GM12878 (cell line): Measurements from ENCODE around the gene MYRFL. TPM values are rescaled to one million over a fixed set of nuclear protein-coding genes. Genes with fewer than 3 reads are reported as not detected.

Experiments used
- ATAC-seq: fragments of 200-7000 bp; cut with Tn5 transposase; 3 replicates; pipeline ENCODE4 v1.9.1; 2020; ENCODE audit warnings: mild to moderate bottlenecking, moderate library complexity
- BruUV-seq: library from RNA; stranded (reverse); fragments of 400-500 nt; replicated peaks from 2 replicates; lab custom pipeline; 2021; lab: Mats Ljungman, UMichigan
- CTCF ChIA-PET: fragments of 300-600 bp; sonication (Branson Sonifier 250); formaldehyde crosslinking; extraction: SDS; loops from one replicate; lab custom pipeline; 2021; ENCODE audit warnings: inconsistent platforms; lab: Yijun Ruan, JAX
- POLR2A ChIA-PET: fragments of 350-600 bp; formaldehyde crosslinking; extraction: SDS; loops from one replicate; lab custom pipeline; 2021; ENCODE audit warnings: inconsistent platforms; lab: Charles Lee
- RAD21 ChIA-PET: fragments of 300-600 bp; sonication (Branson Sonifier 250); formaldehyde crosslinking; loops from one replicate; lab custom pipeline; 2023; ENCODE audit warnings: antibody characterized with exemption; ENCODE audit not compliant: unreplicated experiment; lab: Charles Lee
- SMC1A ChIA-PET: fragments of 300-600 bp; sonication (Branson Sonifier 250); formaldehyde crosslinking; loops from one replicate; lab custom pipeline; 2023; ENCODE audit not compliant: unreplicated experiment, uncharacterized antibody; lab: Charles Lee
- DNase-seq: peaks from one replicate; pipeline ENCODE4 v3.0.0-alpha.2; 2011; ENCODE audit warnings: low read depth, low spot score
- FAIRE-seq: peaks from 3 replicates; lab custom pipeline; 2011; peaks lifted over from hg19 to GRCh38; lab: Jason Lieb, UNC
- H2AFZ ChIP-seq: 2 replicates; pipeline ENCODE4 v1.6.0; 2011; ENCODE audit warnings: low read depth, low read length, control low read depth; ENCODE audit not compliant: control insufficient read depth
- H3K27ac ChIP-seq: 2 replicates; pipeline ENCODE4 v1.5.1; 2011; ENCODE audit warnings: control low read depth; ENCODE audit not compliant: control insufficient read depth, insufficient read depth
- H3K27me3 ChIP-seq, 2 experiments: replicated peaks in 1 of 2; 2 replicates each; pipeline versions ENCODE4 v1.6.0 to v1.6.1; 2011; ENCODE audit warnings: low read length in 1 of 2; ENCODE audit not compliant: control insufficient read depth in 2 of 2, insufficient read depth in 2 of 2
- H3K36me3 ChIP-seq, 2 experiments: 2 replicates each; pipeline ENCODE4 v1.5.1; 2011; ENCODE audit warnings: low read length in 1 of 2; ENCODE audit not compliant: control insufficient read depth in 2 of 2, insufficient read depth in 2 of 2
- H3K4me1 ChIP-seq: 2 replicates; pipeline ENCODE4 v1.6.1; 2011; ENCODE audit warnings: mild to moderate bottlenecking, low read length, moderate library complexity, mixed read lengths; ENCODE audit not compliant: control insufficient read depth, insufficient read depth
- H3K4me2 ChIP-seq: 2 replicates; pipeline ENCODE4 v1.6.0; 2011; ENCODE audit warnings: control low read depth; ENCODE audit not compliant: control insufficient read depth, insufficient read depth
- H3K4me3 ChIP-seq: fragments of 200-600 bp; sonication (generic); 2 replicates; pipeline ENCODE4 v1.5.1; 2016
- H3K79me2 ChIP-seq: 2 replicates; pipeline ENCODE4 v1.6.0; 2011; ENCODE audit warnings: low read length; ENCODE audit not compliant: control insufficient read depth, insufficient read depth
- H3K9ac ChIP-seq: 2 replicates; pipeline ENCODE4 v1.8.0; 2011; ENCODE audit warnings: low read length, control low read depth, mixed read lengths; ENCODE audit not compliant: control insufficient read depth, insufficient read depth
- H3K9me3 ChIP-seq: replicated peaks from 3 replicates; pipeline ENCODE4 v1.5.1; 2011; ENCODE audit warnings: mild to moderate bottlenecking, low read length; ENCODE audit not compliant: control insufficient read depth, insufficient read depth
- H4K20me1 ChIP-seq: 2 replicates; pipeline ENCODE4 v1.6.0; 2011; ENCODE audit not compliant: control insufficient read depth, insufficient read depth
- CHD2 ChIP-seq: IDR thresholded peaks from 2 replicates; pipeline ENCODE4 v1.6.1; 2011; ENCODE audit warnings: low read depth, low read length, improper control_type of control experiment, borderline replicate concordance
- FOXM1 ChIP-seq: IDR thresholded peaks from 2 replicates; pipeline ENCODE4 v1.6.1; 2012; ENCODE audit warnings: low read depth, mild to moderate bottlenecking, inconsistent platforms, low read length, moderate library complexity
- IKZF2 ChIP-seq, 2 experiments: fragments of 450-650 bp; IDR thresholded peaks; 2 replicates each; pipeline ENCODE4 v1.6.1; 2017; ENCODE audit warnings: mild to moderate bottlenecking in 2 of 2, moderate library complexity in 2 of 2
- JUNB ChIP-seq: IDR thresholded peaks from 2 replicates; pipeline ENCODE4 v1.6.1; 2016; ENCODE audit warnings: antibody characterized with exemption, mild to moderate bottlenecking
- MYB ChIP-seq: fragments of 150-350 bp; IDR thresholded peaks from 2 replicates; pipeline ENCODE4 v1.6.1; 2014; ENCODE audit warnings: mild to moderate bottlenecking, low read depth, low read length, borderline replicate concordance
- NFIC ChIP-seq: IDR thresholded peaks from 2 replicates; pipeline ENCODE4 v1.6.1; 2012; ENCODE audit warnings: low read depth, mild to moderate bottlenecking, inconsistent platforms, low read length, moderate library complexity
- NFYA ChIP-seq: IDR thresholded peaks from 2 replicates; pipeline ENCODE4 v1.6.1; 2011; ENCODE audit warnings: low read depth, mild to moderate bottlenecking, low read length, improper control_type of control experiment, borderline replicate concordance
- NR2C1 ChIP-seq: fragments of 450-650 bp; IDR thresholded peaks from 2 replicates; pipeline ENCODE4 v1.6.1; 2017; ENCODE audit warnings: antibody characterized with exemption, mild to moderate bottlenecking, moderate library complexity
- NR2C2 ChIP-seq: IDR thresholded peaks from 2 replicates; pipeline ENCODE4 v1.6.1; 2011; ENCODE audit warnings: borderline replicate concordance, low read depth; ENCODE audit not compliant: control insufficient read depth, insufficient read length
- PML ChIP-seq: IDR thresholded peaks from 2 replicates; pipeline ENCODE4 v1.6.1; 2012; ENCODE audit warnings: low read length, inconsistent platforms
- STAT3 ChIP-seq: IDR thresholded peaks from 2 replicates; pipeline ENCODE4 v1.6.1; 2011; ENCODE audit warnings: low read depth, low read length, improper control_type of control experiment
- SUZ12 ChIP-seq: fragments of 200-600 bp; sonication (generic); IDR thresholded peaks from one replicate; pipeline ENCODE4 v1.6.1; 2018; ENCODE audit warnings: antibody characterized with exemption, mild to moderate bottlenecking; ENCODE audit not compliant: unreplicated experiment
- TAF1 ChIP-seq: IDR thresholded peaks from 2 replicates; pipeline ENCODE4 v1.6.1; 2011; ENCODE audit warnings: mild to moderate bottlenecking, low read depth, low read length, borderline replicate concordance
- ZNF274 ChIP-seq: IDR thresholded peaks from one replicate; pipeline ENCODE4 v1.8.0; 2011; ENCODE audit not compliant: insufficient read length, insufficient read depth
- WGBS: methylation state at CpG from one replicate; pipeline ENCODE4 v1.1.6; 2016; ENCODE audit warnings: low lambda C conversion rate; ENCODE audit not compliant: insufficient replicate concordance, insufficient coverage; ENCODE audit errors: missing lambda C conversion rate; 5-methylcytosine and 5-hydroxymethylcytosine counted together
- in situ Hi-C: fragments of 300-500 bp; cut with MboI; formaldehyde crosslinking; loops from 9 replicates; pipeline ENCODE4 v1.14.3; 2018; ENCODE audit warnings: mixed read lengths
- intact Hi-C: fragments of 100-400 bp; cut with micrococcal nuclease; formaldehyde crosslinking; loops from one replicate; pipeline ENCODE4 v1.14.2; 2022; ENCODE audit not compliant: unreplicated experiment
- polyA plus RNA-seq, 11 experiments: library from polyadenylated mRNA; depleted of rRNA in 4 of 11; unstranded in 6 of 11; stranded (reverse) in 5 of 11; fragments of >200 nt; fragmentation: Nextera tagmentation in 4 of 11; fragmentation: Illumina TruSeq in 1 of 11; extraction: Ambion mirVana in 4 of 11; extraction: Trizol in 1 of 11; gene quantifications; 1 replicate in 1 of 11; 2 replicates in 10 of 11; pipeline versions ENCODE4 v1.2.1 to v1.2.3, GENCODE V29; 2011 to 2016; ENCODE audit warnings: inconsistent platforms in 2 of 11, missing spikeins in 2 of 11, low read depth in 1 of 11
- total RNA-seq, 4 experiments: library from RNA; depleted of rRNA in 3 of 4; stranded (reverse); fragments of >200 nt in 3 of 4; fragmentation: Illumina TruSeq in 1 of 4; extraction: Trizol in 1 of 4; gene quantifications; 2 replicates each; pipeline versions ENCODE4 v1.2.1 to v1.2.3, GENCODE V29; 2013 to 2021

Gene MYRFL
- total and polyA plus RNA-seq, 10 of the 15 experiments (the other 5 are each of a cell fraction or from before 2014, with no cell fraction given), result 0.24 to 1.8 (median 0.64) TPM

DNA sequence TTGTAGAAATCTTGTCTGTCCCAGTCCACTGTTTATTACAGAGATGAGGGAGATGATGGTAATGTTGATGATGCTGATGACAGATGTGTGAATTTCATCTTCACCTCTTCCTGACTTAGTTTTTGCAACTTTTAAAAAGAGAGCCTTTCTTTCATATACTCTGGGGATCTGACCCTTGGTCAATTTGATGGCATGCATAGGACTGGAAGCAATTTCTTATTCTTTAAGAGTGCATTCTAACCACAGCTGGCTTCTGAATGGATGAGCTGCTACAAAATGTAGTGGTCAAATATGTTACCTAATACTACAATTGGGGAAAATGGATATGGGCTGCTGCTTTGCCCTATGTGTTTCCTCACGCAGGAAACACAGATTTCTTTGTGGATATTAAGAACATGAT, 80.8 kb downstream of the MYRFL start:
- Histone ChIP-seq H3K4me3 (no peak overlapping the region), H2AFZ (no peak overlapping the region), H3K27ac (peak overlapping the region; percentile 14; the same call in 1 of the 2 replicates), H3K79me2 (no peaks in the 10 kb centered on the region), H3K9me3 (no peaks in the 10 kb centered on the region), H3K36me3 (no peaks in the 10 kb centered on the region), H3K4me2 (peak overlapping the region; percentile 43), H3K9ac (no peak overlapping the region), H3K27me3 (no peaks in the 10 kb centered on the region), H4K20me1 (no peaks in the 10 kb centered on the region), H3K4me1 (peaks cover 16% of the 10 kb centered on the region)
- in situ Hi-C loops, result no loop called here
- WGBS, result 6% methylated on average over 1 of the region's 1 CpG
- intact Hi-C loops, result loop anchor here (2.0 kb wide), 1 partner anchor 337 kb away; the partner anchor contains the start of gene CNOT2
- DNase-seq, result no peak
- ChIA-PET CTCF (interaction anchor here (1.6 to 2.3 kb wide), 2 partner anchors 26 to 671 kb away, joined by 4 to 11 read pairs; no protein-coding TSS in a partner anchor), RAD21 (interaction anchor here (1.0 kb wide), 1 partner anchor 671 kb away, joined by 8 read pairs; no protein-coding TSS in a partner anchor), SMC1A (interaction anchor here (1.4 kb wide), 1 partner anchor 632 kb away, joined by 3 read pairs; no protein-coding TSS in a partner anchor), POLR2A (no interaction called here)
- BruUV-seq, result no TSS peak
- ATAC-seq, result no peak
- no peak for FAIRE-seq
- TF ChIP-seq PML (no peak), CHD2 (no peak), NFYA (no peak), TAF1 (no peak), FOXM1 (no peak), ZNF274 (no peak), NFIC (no peak), JUNB (no peak), MYB (no peak), IKZF2 (IDR thresholded peaks at IDR 0.05) (no peak), STAT3 (no peak), NR2C2 (no peak), NR2C1 (no peak), SUZ12 (no peak)
